Measurements from ENCODE around the gene LBH. TPM values are rescaled to one million over a fixed set of nuclear protein-coding genes. Genes with fewer than 3 reads are reported as not detected.

Gene LBH
- total RNA-seq, 4 donors from 2014 or later: 104 to 206 (median 126) TPM

DNA sequence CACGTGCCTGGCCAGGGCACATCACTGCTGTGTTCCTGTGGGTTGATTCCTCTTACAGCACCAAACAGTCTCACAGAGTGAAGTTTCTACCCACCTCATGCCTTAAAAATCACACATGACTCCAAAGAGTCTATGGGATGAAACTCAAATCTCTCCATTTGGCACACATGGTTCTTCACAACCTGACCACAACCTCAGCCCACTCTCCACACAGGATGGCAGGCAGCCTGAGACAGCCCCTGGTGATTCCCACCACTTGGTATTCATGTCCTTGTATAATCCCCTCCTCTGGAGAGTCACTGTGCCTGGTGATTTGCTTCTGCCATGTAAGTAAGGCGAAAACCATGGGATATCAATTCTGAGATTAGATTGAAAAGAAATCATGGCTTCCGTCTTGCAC is 46.2 kb downstream of the LBH start:
- TF ChIP-seq, protein P1, sequence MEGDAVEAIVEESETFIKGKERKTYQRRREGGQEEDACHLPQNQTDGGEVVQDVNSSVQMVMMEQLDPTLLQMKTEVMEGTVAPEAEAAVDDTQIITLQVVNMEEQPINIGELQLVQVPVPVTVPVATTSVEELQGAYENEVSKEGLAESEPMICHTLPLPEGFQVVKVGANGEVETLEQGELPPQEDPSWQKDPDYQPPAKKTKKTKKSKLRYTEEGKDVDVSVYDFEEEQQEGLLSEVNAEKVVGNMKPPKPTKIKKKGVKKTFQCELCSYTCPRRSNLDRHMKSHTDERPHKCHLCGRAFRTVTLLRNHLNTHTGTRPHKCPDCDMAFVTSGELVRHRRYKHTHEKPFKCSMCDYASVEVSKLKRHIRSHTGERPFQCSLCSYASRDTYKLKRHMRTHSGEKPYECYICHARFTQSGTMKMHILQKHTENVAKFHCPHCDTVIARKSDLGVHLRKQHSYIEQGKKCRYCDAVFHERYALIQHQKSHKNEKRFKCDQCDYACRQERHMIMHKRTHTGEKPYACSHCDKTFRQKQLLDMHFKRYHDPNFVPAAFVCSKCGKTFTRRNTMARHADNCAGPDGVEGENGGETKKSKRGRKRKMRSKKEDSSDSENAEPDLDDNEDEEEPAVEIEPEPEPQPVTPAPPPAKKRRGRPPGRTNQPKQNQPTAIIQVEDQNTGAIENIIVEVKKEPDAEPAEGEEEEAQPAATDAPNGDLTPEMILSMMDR (IDR thresholded peaks at IDR 0.05): no peak
- no peak for TF ChIP-seq POLR2A (IDR thresholded peaks at IDR 0.05)
- no peaks in the 10 kb centered on the region for H3K9me3 ChIP-seq
- intact Hi-C loops (cut with DNase I): no loop called here
- no peak overlapping the region for H3K27ac ChIP-seq
- H3K36me3 ChIP-seq: no peaks in the 10 kb centered on the region
- DNase-seq: no peak
- 79 to 94% methylated on average over 3 of the region's 3 CpGs for WGBS, 2 donors
- H3K4me3 ChIP-seq (replicated peaks in 1 of 3): no peak overlapping the region
- peaks cover 0 to 18% of the 10 kb centered on the region in 2 donors for H3K4me1 ChIP-seq
- no peaks in the 10 kb centered on the region for H3K27me3 ChIP-seq

DNA sequence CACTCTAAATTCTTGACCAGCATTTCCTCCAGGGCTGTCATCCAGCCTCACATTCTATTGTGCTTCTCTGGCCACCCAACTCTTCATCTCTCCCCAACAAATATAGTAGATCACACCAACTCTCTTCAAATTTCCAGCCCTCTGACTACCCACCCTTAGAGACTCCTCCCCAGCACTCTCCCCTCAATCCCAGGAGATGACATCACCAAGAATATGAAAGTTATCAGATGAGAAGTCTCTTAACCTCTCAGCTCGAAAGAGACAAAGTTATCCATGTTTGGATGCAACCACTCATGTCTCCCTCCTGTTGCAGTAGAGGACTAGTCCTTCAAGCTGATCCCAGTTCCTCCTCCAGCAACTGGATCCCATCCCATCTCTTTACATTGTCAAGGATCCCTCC is 47.1 kb downstream of the LBH start:
- intact Hi-C loops (cut with DNase I): no loop called here
- H3K27me3 ChIP-seq: no peaks in the 10 kb centered on the region
- WGBS, 2 donors: 82 to 88% methylated on average over 1 of the region's 1 CpG
- peaks cover 0 to 12% of the 10 kb centered on the region in 2 donors for H3K4me1 ChIP-seq
- no peak overlapping the region for H3K4me3 ChIP-seq (replicated peaks in 1 of 3)
- no peak overlapping the region for H3K27ac ChIP-seq
- no peaks in the 10 kb centered on the region for H3K9me3 ChIP-seq
- TF ChIP-seq POLR2A (IDR thresholded peaks at IDR 0.05): no peak
- DNase-seq: no peak
- H3K36me3 ChIP-seq: no peaks in the 10 kb centered on the region

- no peaks in the 10 kb centered on the region for H3K36me3 ChIP-seq
- no peak overlapping the region for H3K4me3 ChIP-seq (replicated peaks in 1 of 3)
- H3K9me3 ChIP-seq: no peaks in the 10 kb centered on the region
- no peaks in the 10 kb centered on the region for H3K4me1 ChIP-seq
- intact Hi-C loops (cut with DNase I): no loop called here
- no peak for TF ChIP-seq POLR2A (IDR thresholded peaks at IDR 0.05)
- TF ChIP-seq, protein P1 (IDR thresholded peaks at IDR 0.05): no peak
- no peaks in the 10 kb centered on the region for H3K27me3 ChIP-seq
- DNase-seq: no peak
- no peak overlapping the region for H3K27ac ChIP-seq
- WGBS, 2 donors: 79 to 81% methylated on average over 8 of the region's 8 CpGs
Measured at GRCh38 chr2:30280596-30281434, 49.5 kb downstream of the LBH start.

- H3K9me3 ChIP-seq: no peaks in the 10 kb centered on the region
- no peak for DNase-seq
- intact Hi-C loops (cut with DNase I): no loop called here
- no peak overlapping the region for H3K27ac ChIP-seq
- no peaks in the 10 kb centered on the region for H3K36me3 ChIP-seq
- H3K27me3 ChIP-seq: no peaks in the 10 kb centered on the region
- WGBS, 2 donors: 83 to 92% methylated on average over 4 of the region's 6 CpGs
- no peak for TF ChIP-seq POLR2A (IDR thresholded peaks at IDR 0.05)
- TF ChIP-seq, protein P1 (IDR thresholded peaks at IDR 0.05): no peak
- no peaks in the 10 kb centered on the region for H3K4me1 ChIP-seq
- no peak overlapping the region for H3K4me3 ChIP-seq (replicated peaks in 1 of 3)
Measured at GRCh38 chr2:30282081-30282480, 50.7 kb downstream of the LBH start.

- TF ChIP-seq POLR2A (IDR thresholded peaks at IDR 0.05): no peak
- TF ChIP-seq, protein P1 (IDR thresholded peaks at IDR 0.05): no peak
- intact Hi-C loops (cut with DNase I): no loop called here
- H3K4me3 ChIP-seq (replicated peaks in 1 of 3): no peak overlapping the region
- no peaks in the 10 kb centered on the region for H3K36me3 ChIP-seq
- H3K27ac ChIP-seq: no peak overlapping the region
- H3K4me1 ChIP-seq: no peaks in the 10 kb centered on the region
- DNase-seq: no peak
- 94 to 97% methylated on average over 4 of the region's 4 CpGs for WGBS, 2 donors
- H3K27me3 ChIP-seq: no peaks in the 10 kb centered on the region
- H3K9me3 ChIP-seq: no peaks in the 10 kb centered on the region
Measured at GRCh38 chr2:30282721-30283120, 51.4 kb downstream of the LBH start.

Measured in thyroid gland (tissue), 4 donors.